ENCODE data around the gene TFF1. TPM values are rescaled to one million over a fixed set of nuclear protein-coding genes. Genes with fewer than 3 reads are reported as not detected.
A peak's percentile ranks its signal among the peaks of the same experiment; 100 is the strongest.

The TFF1 gene
- total RNA-seq, 1 donor from 2014 or later, result 0.48 TPM

DNA sequence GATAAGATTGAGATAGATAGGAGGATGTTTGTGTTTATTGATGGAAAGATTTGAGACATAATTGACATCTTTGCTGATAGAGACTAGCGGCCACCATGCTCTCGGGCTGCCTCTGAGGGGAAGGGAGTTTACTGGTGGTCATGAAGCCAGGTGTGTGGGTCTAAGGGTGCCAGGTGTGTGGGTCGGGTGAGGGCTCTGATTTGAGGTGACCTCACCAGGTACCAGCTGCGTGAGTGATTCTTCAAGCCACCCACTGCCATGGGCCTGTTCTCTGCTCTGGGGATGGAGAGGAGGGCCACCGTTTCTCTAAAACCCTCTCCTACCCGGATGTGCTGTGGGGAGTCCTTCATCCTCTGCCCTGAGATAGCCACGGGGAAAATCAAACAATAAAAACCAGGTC, 40.5 kb upstream of the TFF1 start:
- H3K4me3 Mint-ChIP-seq (ENCODE audit: low read depth), result peak overlapping the region; percentile 93
- peak overlapping the region; percentile 90 for H3K27ac Mint-ChIP-seq
- intact Hi-C loops (cut with micrococcal nuclease), result loop anchor here (1.0 to 10.0 kb wide), 3 partner anchors 18 to 402 kb away; no protein-coding TSS in a partner anchor
- H3K9me3 Mint-ChIP-seq, result peaks cover 2% of the 10 kb centered on the region
- DNase-seq (ENCODE audit: low spot score), result no peak
- H3K4me1 Mint-ChIP-seq (ENCODE audit: low read depth), result peaks cover 32% of the 10 kb centered on the region
- H3K36me3 Mint-ChIP-seq (ENCODE audit: low read depth), result peaks cover 58% of the 10 kb centered on the region
- no peaks in the 10 kb centered on the region for H3K27me3 Mint-ChIP-seq (ENCODE audit: low read depth)

DNA sequence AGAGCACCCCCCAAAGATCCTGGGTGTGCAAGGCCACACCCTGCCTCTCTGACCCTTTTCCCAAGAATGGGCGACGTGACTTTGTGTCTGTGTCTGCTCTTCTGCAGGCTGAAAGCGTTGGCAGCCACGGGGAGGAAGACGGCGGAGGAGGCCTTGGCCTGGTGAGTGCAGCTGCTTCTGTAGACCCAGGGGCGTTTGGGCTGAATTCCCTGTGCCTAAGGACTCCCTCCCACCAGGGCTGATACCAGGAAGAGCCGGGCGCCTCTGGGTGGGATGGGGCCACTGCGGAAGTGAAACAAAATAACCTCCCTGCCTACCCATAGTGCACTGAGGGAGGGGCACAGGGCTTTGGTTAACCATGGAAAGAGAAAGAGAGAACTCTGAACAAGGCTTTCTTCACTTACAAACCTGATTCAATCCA, 39.9 kb upstream of the TFF1 start:
- Mint-ChIP-seq H3K4me1 (ENCODE audit: low read depth) (peaks cover 38% of the 10 kb centered on the region), H3K36me3 (ENCODE audit: low read depth) (peaks cover 64% of the 10 kb centered on the region)
- intact Hi-C loops (cut with micrococcal nuclease), result loop anchor here (1.0 to 10.0 kb wide), 3 partner anchors 19 to 401 kb away; no protein-coding TSS in a partner anchor

DNA sequence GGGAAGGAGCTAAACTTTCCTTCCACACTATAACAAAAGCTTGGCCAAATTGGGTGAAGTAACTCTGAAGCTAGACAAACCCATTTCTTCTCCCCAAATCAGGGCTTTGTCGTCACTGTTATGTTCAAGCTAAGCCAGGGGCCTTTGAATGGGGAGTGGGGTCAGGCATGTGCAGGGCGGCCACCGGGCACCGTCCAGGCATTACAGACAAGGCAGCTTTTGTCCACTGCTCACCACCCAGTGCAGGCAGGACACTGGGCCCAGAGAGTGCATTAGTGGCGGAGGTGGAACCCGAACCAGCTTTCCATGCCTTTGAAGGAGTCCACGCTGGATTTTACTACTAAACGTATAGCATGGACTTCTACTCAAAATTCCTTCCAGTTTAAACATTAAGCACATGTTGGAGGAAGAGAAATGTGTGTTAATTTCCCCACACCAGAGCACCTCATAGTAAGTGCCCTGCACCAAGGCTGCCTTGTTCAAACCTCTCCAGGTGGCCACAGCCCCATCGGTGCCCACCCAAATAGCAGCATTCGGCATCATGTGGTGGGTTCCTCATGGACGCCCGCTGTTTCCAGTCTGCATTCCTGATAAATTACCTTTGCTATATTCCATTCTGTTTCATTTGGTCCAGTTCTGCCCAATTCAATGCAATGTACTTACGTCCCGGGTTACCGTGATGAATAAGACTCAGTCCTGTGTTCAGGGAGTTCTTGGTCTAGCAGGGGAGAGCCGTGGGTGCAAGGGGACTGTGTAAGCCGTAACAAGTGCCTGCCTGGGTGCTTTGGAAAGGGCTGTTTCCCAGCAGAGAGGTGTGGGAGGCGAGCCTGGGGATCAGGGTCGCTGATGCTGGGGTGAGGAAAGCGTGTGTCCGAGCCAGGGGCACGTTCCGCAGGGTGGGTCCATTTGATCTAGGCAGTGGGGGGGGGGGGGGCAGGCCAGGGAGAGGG, 39.0 kb upstream of the TFF1 start:
- Mint-ChIP-seq H3K9me3 (peaks cover 7% of the 10 kb centered on the region), H3K4me3 (ENCODE audit: low read depth) (peak overlapping the region; percentile 93), H3K4me1 (ENCODE audit: low read depth) (peaks cover 40% of the 10 kb centered on the region), H3K27me3 (ENCODE audit: low read depth) (no peaks in the 10 kb centered on the region), H3K36me3 (ENCODE audit: low read depth) (peaks cover 67% of the 10 kb centered on the region), H3K27ac (peak overlapping the region; percentile 90)
- DNase-seq (ENCODE audit: low spot score), result no peak
- intact Hi-C loops (cut with micrococcal nuclease), result loop anchor here (1.0 to 10.0 kb wide), 3 partner anchors 20 to 401 kb away; no protein-coding TSS in a partner anchor

More for the DNA sequence above, 39.9 kb upstream of the TFF1 start:
- peaks cover 7% of the 10 kb centered on the region for H3K9me3 Mint-ChIP-seq
- no peaks in the 10 kb centered on the region for H3K27me3 Mint-ChIP-seq (ENCODE audit: low read depth)
- DNase-seq (ENCODE audit: low spot score), result peak; percentile 63
- H3K4me3 Mint-ChIP-seq (ENCODE audit: low read depth), result peak overlapping the region; percentile 93
- H3K27ac Mint-ChIP-seq, result peak overlapping the region; percentile 90

DNA sequence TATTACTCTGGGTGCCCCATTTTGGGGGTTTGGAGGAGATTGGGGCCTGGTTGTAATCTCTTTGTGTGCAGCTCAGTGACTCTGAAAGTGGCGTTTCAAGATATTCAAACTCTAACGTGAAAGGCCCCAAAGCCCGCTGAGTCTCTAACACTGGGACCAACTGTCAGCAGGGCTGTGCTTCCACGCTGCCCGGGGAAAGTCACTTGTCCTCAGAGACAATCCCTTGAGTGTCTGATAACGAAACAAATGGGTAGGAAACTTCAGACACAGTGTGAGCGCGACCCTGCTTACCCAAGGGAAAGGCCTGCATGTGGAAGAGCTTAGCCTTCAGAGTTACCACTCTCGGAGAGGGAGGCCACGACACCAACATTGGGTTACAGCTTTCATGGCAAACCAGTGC, 38.2 kb upstream of the TFF1 start:
- Mint-ChIP-seq H3K4me1 (ENCODE audit: low read depth) (peaks cover 40% of the 10 kb centered on the region), H3K36me3 (ENCODE audit: low read depth) (peaks cover 68% of the 10 kb centered on the region)
- no peak for DNase-seq (ENCODE audit: low spot score)

DNA sequence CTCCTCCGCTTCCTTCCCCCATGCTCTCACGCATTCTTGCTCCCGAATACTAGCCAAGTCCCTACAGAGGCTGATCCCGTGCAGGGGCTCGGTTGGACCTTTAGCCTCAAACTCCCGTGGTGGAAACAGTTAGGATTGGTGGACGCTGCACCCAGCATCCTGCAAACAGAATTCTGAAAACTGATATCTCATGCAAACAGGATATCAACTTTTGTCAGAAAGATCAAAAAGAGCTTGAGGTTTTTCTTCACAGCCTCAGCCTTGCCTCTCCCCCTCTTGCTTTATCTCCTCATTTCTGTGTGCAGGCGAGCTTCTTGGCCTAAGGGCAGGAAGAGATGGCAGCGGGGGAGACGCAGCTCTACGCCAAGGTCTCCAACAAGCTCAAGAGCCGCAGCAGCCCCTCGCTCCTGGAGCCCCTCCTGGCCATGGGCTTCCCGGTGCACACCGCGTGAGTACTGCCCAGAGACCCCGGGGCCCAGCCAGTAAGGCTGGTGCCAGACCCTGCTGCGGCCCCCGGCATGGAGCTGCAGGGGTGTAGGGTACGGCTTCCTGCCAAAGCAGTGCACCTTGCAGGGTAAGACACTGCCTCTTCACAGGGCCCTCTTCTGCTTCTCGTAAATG, 37.4 kb upstream of the TFF1 start, which contains the start of gene UBASH3A:
UBASH3A (plus strand) TSS at position 292 of the 621 bp plus-strand sequence; CDS start at position 336, 44 bp downstream.
- Mint-ChIP-seq H3K4me3 (ENCODE audit: low read depth) (peak within 1 kb of the TSS; percentile 93), H3K36me3 (ENCODE audit: low read depth) (peaks cover 76% of the 10 kb centered on the region), H3K27me3 (ENCODE audit: low read depth) (no peaks in the 10 kb centered on the region), H3K4me1 (ENCODE audit: low read depth) (peaks cover 42% of the 10 kb centered on the region), H3K27ac (peak within 1 kb of the TSS; percentile 90), H3K9me3 (peaks cover 7% of the 10 kb centered on the region)
- intact Hi-C loops (cut with micrococcal nuclease), result loop anchor here (1.0 to 10.0 kb wide), 6 partner anchors 10 to 399 kb away; no protein-coding TSS in a partner anchor
- peak; percentile 68 for DNase-seq (ENCODE audit: low spot score)

More for the DNA sequence above, 38.2 kb upstream of the TFF1 start:
- intact Hi-C loops (cut with micrococcal nuclease), result loop anchor here (5.0 to 10.0 kb wide), 2 partner anchors 123 to 400 kb away; no protein-coding TSS in a partner anchor
- Mint-ChIP-seq H3K27ac (peak overlapping the region; percentile 90), H3K27me3 (ENCODE audit: low read depth) (no peaks in the 10 kb centered on the region), H3K4me3 (ENCODE audit: low read depth) (peak overlapping the region; percentile 93), H3K9me3 (peaks cover 7% of the 10 kb centered on the region)

DNA sequence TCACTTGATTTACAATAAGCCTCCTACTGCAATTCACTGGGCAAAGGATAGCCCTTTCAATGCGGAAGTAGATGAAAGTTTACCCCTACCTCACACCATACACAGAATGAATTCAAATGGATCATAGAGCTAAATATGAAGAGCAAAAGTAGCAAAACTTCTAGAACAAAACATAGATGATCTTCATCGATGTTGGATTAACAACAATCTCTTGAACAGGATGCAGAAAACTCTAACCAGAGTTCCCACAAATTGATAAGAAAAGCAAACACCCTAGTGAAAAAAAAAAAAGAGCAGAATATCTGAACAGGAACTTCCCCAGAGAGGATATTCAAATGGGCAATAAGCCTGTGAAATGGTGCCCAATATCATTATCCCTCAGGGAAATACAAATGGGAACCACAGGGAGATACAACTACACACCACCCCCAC, 35.5 kb upstream of the TFF1 start:
- Mint-ChIP-seq H3K9me3 (peaks cover 7% of the 10 kb centered on the region), H3K27me3 (ENCODE audit: low read depth) (no peaks in the 10 kb centered on the region), H3K27ac (peak overlapping the region; percentile 92), H3K36me3 (ENCODE audit: low read depth) (peaks cover 75% of the 10 kb centered on the region), H3K4me1 (ENCODE audit: low read depth) (peaks cover 44% of the 10 kb centered on the region), H3K4me3 (ENCODE audit: low read depth) (peak overlapping the region; percentile 72)
- no peak for DNase-seq (ENCODE audit: low spot score)
- intact Hi-C loops (cut with micrococcal nuclease), result loop anchor here (2.0 to 10.0 kb wide), 3 partner anchors 39 to 397 kb away; no protein-coding TSS in a partner anchor

DNA sequence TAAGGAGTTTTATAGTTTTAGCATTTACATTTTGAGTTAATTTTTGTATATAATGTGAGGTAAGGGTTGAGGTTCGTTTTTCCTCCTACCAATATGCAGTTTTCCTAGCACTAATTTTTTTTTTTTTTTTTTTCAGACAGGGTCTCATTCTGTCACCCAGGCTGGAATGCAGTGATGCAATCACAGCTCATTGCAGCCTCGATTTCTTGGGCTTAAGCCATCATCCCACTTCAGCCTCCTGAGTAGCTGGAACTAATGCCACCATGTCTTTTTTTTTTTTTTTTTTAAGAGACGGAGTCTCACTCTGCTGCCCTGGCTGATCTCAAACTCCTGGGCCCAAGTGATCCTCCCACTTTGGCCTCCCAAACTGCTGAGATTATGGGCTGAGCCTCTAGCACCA, 34.8 kb upstream of the TFF1 start:
- intact Hi-C loops (cut with micrococcal nuclease), result loop anchor here (5.0 to 10.0 kb wide), 2 partner anchors 126 to 396 kb away; no protein-coding TSS in a partner anchor
- Mint-ChIP-seq H3K4me1 (ENCODE audit: low read depth) (peaks cover 44% of the 10 kb centered on the region), H3K27me3 (ENCODE audit: low read depth) (no peaks in the 10 kb centered on the region), H3K9me3 (peaks cover 7% of the 10 kb centered on the region), H3K36me3 (ENCODE audit: low read depth) (peaks cover 72% of the 10 kb centered on the region), H3K27ac (peak overlapping the region; percentile 92), H3K4me3 (ENCODE audit: low read depth) (peak overlapping the region; percentile 72)
- no peak for DNase-seq (ENCODE audit: low spot score)

DNA sequence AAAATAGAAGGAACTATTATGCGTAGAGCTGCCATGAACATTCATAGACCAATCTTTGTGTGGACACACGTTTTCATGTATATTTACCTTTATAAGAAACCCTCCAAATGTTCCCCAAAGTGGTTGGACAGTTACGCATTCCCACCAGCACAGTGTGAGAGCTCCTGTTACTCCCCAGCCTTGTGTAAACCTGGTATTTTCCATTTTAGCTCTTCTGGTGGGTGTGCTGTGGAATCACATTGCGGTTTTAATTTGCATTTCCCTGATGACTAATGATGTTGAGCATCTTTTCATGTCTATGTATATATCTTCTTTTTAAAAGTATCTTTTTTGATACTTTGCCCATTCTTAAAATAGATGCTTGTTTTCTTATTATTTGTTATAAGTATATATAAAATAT, 34.2 kb upstream of the TFF1 start:
- peaks cover 50% of the 10 kb centered on the region for H3K4me1 Mint-ChIP-seq (ENCODE audit: low read depth)
- peaks cover 7% of the 10 kb centered on the region for H3K9me3 Mint-ChIP-seq
- no peaks in the 10 kb centered on the region for H3K27me3 Mint-ChIP-seq (ENCODE audit: low read depth)
- peak overlapping the region; percentile 53 for H3K4me3 Mint-ChIP-seq (ENCODE audit: low read depth)
- peaks cover 72% of the 10 kb centered on the region for H3K36me3 Mint-ChIP-seq (ENCODE audit: low read depth)
- intact Hi-C loops (cut with micrococcal nuclease), result loop anchor here (1.0 to 10.0 kb wide), 3 partner anchors 127 to 396 kb away; no protein-coding TSS in a partner anchor
- no peak for DNase-seq (ENCODE audit: low spot score)
- H3K27ac Mint-ChIP-seq, result peak overlapping the region; percentile 82

DNA sequence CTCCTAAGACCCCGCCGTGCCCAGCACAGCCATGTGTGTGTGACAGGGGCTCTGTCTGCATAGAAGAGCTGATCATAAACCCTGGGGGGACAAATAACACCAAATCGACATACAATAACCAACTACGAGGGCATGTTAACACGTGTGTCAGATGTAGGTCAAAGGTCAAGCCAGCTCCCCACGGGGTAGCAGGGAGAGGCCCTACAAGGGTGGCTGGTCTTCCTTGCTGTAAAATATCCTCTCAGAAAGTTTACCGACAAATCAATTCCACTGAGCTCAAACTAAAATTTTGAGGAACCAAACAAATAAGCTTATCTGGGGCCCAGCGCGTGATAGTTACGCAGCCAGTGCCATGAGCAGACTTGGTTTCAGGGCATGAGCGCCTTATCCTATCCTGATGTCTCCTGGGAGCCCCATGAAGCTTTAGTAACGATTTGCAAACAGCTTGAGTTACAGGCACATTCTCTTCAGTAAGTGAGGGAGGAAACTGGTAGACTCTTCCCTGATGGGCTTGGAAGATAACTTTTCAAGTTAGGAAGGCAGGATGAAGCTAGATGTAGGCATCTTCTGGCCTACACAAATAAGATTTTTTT, 32.2 kb upstream of the TFF1 start:
- Mint-ChIP-seq H3K9me3 (peaks cover 7% of the 10 kb centered on the region), H3K36me3 (ENCODE audit: low read depth) (peaks cover 64% of the 10 kb centered on the region), H3K27ac (peak overlapping the region; percentile 56), H3K27me3 (ENCODE audit: low read depth) (no peaks in the 10 kb centered on the region), H3K4me3 (ENCODE audit: low read depth) (no peak overlapping the region), H3K4me1 (ENCODE audit: low read depth) (peaks cover 61% of the 10 kb centered on the region)
- intact Hi-C loops (cut with micrococcal nuclease), result no loop called here
- no peak for DNase-seq (ENCODE audit: low spot score)

DNA sequence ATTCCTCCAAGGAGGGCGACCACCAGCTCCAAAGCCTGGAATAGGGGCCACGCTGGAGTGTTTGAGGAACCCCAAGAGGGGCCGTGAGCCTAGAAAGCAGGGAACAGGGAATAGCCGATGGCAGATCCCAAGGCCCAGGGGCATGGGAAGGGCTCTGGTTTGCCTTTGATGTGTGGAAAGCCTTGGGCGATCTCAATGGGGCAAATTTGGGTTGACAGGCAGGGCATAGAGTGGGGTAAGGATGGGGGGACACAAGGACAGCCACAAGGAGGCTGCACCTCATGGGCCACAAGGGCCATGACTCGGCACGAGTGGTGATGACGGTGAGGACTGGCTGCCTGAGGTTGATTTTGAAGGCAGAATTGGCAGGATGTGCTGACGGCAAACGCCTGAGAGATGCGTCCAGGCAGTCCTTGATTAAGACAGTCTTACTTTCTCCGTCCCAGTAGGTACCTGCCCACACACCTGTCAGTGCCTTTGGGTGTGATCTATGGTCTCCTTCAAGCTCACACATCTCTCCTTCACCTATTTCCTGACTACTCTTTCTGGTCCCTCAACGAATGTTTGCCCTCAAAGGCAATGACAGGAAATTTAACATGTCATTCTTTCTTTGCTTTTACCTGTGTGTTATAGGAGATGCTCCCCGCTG, 31.5 kb upstream of the TFF1 start:
- intact Hi-C loops (cut with micrococcal nuclease), result no loop called here
- DNase-seq (ENCODE audit: low spot score), result no peak
- peak overlapping the region; percentile 56 for H3K27ac Mint-ChIP-seq
- H3K9me3 Mint-ChIP-seq, result peaks cover 7% of the 10 kb centered on the region
- no peak overlapping the region for H3K4me3 Mint-ChIP-seq (ENCODE audit: low read depth)
- peaks cover 67% of the 10 kb centered on the region for H3K4me1 Mint-ChIP-seq (ENCODE audit: low read depth)
- H3K36me3 Mint-ChIP-seq (ENCODE audit: low read depth), result peaks cover 69% of the 10 kb centered on the region
- no peaks in the 10 kb centered on the region for H3K27me3 Mint-ChIP-seq (ENCODE audit: low read depth)

DNA sequence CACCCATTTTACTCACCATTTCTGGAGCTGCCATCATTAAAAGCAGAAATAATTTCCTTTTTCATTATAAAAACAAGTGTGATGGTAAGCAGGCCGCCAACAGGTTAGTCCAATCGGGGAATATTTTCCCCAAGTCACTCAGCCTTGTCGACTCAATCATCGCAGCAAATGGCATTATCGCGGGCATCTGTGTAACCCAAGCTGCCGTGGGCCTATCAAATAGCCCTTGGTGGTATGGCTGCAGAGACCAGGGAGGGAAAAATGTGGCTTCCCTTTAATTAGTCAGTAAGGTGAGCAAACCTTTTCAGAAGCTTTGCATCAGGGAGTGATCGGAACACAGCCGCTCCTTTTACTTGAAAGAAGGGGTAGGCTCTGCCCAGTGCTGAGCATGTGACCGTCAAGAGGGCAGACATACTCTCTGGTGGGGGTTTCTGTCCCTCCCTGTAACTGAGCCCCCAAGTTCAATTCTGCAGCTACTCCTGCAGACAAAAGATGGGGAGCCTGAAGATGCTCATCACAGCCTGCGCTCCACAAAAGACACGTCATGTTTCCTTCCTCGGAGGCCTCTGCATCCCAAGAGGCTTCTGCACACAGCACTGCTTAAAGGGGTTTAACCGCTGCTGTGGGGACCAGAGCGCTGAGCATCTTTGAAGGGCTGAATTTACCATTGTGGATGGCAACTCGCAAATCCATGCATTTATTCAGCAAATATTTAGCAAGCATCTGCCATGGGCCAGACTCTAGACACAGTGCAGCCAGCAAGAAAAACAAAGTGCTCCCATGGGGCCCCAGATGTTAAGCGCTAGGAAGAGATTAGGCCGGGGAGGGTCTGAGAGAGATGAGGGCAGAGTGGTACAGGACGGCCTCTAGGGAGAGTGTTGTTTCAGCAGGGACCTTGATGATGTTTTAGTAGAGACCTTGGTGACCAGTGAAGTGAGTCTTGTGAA, 30.7 kb upstream of the TFF1 start:
- Mint-ChIP-seq H3K36me3 (ENCODE audit: low read depth) (peaks cover 72% of the 10 kb centered on the region), H3K4me1 (ENCODE audit: low read depth) (peaks cover 70% of the 10 kb centered on the region), H3K9me3 (peaks cover 7% of the 10 kb centered on the region), H3K27me3 (ENCODE audit: low read depth) (no peaks in the 10 kb centered on the region), H3K4me3 (ENCODE audit: low read depth) (no peak overlapping the region), H3K27ac (peak overlapping the region; percentile 56)
- DNase-seq (ENCODE audit: low spot score), result no peak
- intact Hi-C loops (cut with micrococcal nuclease), result no loop called here
